ENCODE results near the gene PGAM5.

GRCh38 chr12:132674561-132674960 is 36.1 kb upstream of the PGAM5 start:
- TF ChIP-seq EP300 (IDR thresholded peaks at IDR 0.05) (no peak), CTCF (IDR thresholded peaks at IDR 0.05) (no peak), POLR2A (IDR thresholded peaks at IDR 0.05) (no peak)

Measured in gastroesophageal sphincter (tissue), 3 donors.